Testis (tissue), 2 donors: Measurements from ENCODE around the gene CLEC12A.

Source experiments
- CTCF ChIP-seq, 3 experiments: fragments of 450-650 bp in 2 of 3; fragments of 200-600 bp in 1 of 3; sonication (generic) in 1 of 3; IDR thresholded peaks; one replicate each; pipeline ENCODE4 v1.5.1; 2016 to 2019; ENCODE audit warnings: antibody characterized with exemption in 3 of 3, mild to moderate bottlenecking in 2 of 3, moderate library complexity in 1 of 3
- POLR2A ChIP-seq: fragments of 450-650 bp; IDR thresholded peaks from one replicate; pipeline ENCODE4 v1.6.1; 2017; ENCODE audit warnings: antibody characterized with exemption, mild to moderate bottlenecking, moderate library complexity

- no peak for TF ChIP-seq CTCF (IDR thresholded peaks at IDR 0.05)
- no peak for TF ChIP-seq POLR2A
These were observed 30.1 kb downstream of the CLEC12A start for GRCh38 chr12:10001171-10001776.
